ENCODE measurements around the gene MORC1. TPM values are rescaled to one million over a fixed set of nuclear protein-coding genes. Genes with fewer than 3 reads are reported as not detected.

Gene MORC1
- total RNA-seq, 1 donor from 2014 or later = not detected

- no peak for ATAC-seq
- intact Hi-C loops (cut with DNase I) = no loop called here
- no peaks in the 10 kb centered on the region for H3K36me3 ChIP-seq
- no peak overlapping the region for H3K27ac ChIP-seq
- H3K4me3 ChIP-seq = no peak overlapping the region
- H3K27me3 ChIP-seq (ENCODE audit: low read depth) = no peaks in the 10 kb centered on the region
- TF ChIP-seq, protein P1, sequence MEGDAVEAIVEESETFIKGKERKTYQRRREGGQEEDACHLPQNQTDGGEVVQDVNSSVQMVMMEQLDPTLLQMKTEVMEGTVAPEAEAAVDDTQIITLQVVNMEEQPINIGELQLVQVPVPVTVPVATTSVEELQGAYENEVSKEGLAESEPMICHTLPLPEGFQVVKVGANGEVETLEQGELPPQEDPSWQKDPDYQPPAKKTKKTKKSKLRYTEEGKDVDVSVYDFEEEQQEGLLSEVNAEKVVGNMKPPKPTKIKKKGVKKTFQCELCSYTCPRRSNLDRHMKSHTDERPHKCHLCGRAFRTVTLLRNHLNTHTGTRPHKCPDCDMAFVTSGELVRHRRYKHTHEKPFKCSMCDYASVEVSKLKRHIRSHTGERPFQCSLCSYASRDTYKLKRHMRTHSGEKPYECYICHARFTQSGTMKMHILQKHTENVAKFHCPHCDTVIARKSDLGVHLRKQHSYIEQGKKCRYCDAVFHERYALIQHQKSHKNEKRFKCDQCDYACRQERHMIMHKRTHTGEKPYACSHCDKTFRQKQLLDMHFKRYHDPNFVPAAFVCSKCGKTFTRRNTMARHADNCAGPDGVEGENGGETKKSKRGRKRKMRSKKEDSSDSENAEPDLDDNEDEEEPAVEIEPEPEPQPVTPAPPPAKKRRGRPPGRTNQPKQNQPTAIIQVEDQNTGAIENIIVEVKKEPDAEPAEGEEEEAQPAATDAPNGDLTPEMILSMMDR (IDR thresholded peaks at IDR 0.05) = no peak
- DNase-seq = no peak
- H3K4me1 ChIP-seq = no peaks in the 10 kb centered on the region
- no peaks in the 10 kb centered on the region for H3K9me3 ChIP-seq
Observed at GRCh38 chr3:109057056-109057455, 60.9 kb downstream of the MORC1 start.

GRCh38 chr3:109050591-109051167, 67.3 kb downstream of the MORC1 start:
- H3K4me3 ChIP-seq = no peak overlapping the region
- H3K36me3 ChIP-seq = no peaks in the 10 kb centered on the region
- no peak for DNase-seq
- no peak overlapping the region for H3K27ac ChIP-seq
- TF ChIP-seq, protein P1 (IDR thresholded peaks at IDR 0.05) = peak; percentile 41
- no peaks in the 10 kb centered on the region for H3K27me3 ChIP-seq (ENCODE audit: low read depth)
- no peak for ATAC-seq
- no peaks in the 10 kb centered on the region for H3K9me3 ChIP-seq
- intact Hi-C loops (cut with DNase I) = no loop called here
- no peaks in the 10 kb centered on the region for H3K4me1 ChIP-seq

DNA sequence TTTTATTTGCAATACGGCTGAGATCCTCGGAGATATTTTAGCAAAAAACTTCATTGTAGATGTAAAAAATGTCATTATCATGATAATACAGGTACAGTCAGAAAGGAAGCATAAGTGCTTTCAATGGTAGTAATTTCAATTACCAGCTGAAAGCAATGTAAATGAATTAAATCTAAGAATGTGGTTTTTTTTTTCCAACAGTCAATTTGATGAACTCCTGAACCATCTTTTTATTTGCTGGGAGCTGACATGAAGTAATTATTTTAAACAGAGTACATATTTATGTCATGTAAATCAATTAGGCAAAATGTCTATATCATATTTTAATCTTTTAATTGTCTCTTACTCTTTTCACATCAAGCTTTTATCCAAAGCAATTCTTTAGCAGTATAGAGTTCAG, 70.6 kb downstream of the MORC1 start:
- Histone ChIP-seq H3K27me3 (ENCODE audit: low read depth) (no peaks in the 10 kb centered on the region), H3K9me3 (no peaks in the 10 kb centered on the region), H3K4me3 (no peak overlapping the region), H3K27ac (no peak overlapping the region), H3K4me1 (no peaks in the 10 kb centered on the region), H3K36me3 (no peaks in the 10 kb centered on the region)
- no peak for ATAC-seq
- TF ChIP-seq, protein P1 (IDR thresholded peaks at IDR 0.05) = no peak
- no peak for DNase-seq
- intact Hi-C loops (cut with DNase I) = no loop called here

DNA sequence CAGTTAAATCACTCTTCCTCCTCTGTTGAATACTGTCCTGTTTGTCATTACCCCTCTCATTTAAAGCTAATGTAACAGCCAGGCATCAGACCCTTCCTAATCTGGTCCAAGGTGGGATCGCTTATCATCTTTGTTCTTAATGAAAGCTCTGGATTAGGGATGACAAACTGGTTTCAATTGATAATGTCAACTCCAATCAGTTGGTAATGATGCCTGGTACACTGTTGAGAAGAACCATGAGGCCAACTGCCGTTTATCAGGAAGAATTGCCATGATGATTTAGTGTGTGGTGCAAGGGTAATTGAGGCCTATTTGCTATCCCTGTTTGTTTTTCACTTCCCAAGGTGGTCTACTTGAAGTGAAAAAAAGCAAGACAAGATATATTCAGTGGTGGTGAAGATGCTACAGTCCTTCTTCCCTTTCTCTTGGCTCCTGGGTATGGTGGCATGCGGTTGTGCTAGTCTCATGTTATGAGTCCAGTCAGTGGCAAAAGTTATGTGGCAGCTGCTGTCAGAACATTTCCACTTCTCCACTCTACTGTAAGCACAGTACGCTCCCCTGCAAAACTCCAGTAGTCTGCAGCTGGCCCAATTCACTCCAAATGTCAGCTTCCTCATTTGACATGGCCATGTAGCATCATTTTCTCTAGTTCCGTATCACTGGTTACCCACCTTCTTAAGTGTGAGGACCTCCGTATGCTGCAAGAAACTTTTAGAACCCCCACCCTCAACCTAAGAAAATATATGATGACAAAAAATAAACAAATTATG, 72.5 kb downstream of the MORC1 start:
- H3K27me3 ChIP-seq (ENCODE audit: low read depth) = no peaks in the 10 kb centered on the region
- no peak overlapping the region for H3K27ac ChIP-seq
- no peak overlapping the region for H3K4me3 ChIP-seq
- no peaks in the 10 kb centered on the region for H3K36me3 ChIP-seq
- no peaks in the 10 kb centered on the region for H3K4me1 ChIP-seq
- no peaks in the 10 kb centered on the region for H3K9me3 ChIP-seq
- no peak for DNase-seq
- intact Hi-C loops (cut with DNase I) = no loop called here
- no peak for ATAC-seq
- TF ChIP-seq, protein P1 (IDR thresholded peaks at IDR 0.05) = no peak

GRCh38 chr3:109035082-109035481, 82.9 kb downstream of the MORC1 start:
- TF ChIP-seq, protein P1 (IDR thresholded peaks at IDR 0.05) = no peak
- DNase-seq = no peak
- Histone ChIP-seq H3K36me3 (no peaks in the 10 kb centered on the region), H3K4me3 (no peak overlapping the region), H3K9me3 (no peaks in the 10 kb centered on the region), H3K27ac (no peak overlapping the region), H3K4me1 (no peaks in the 10 kb centered on the region), H3K27me3 (ENCODE audit: low read depth) (no peaks in the 10 kb centered on the region)
- intact Hi-C loops (cut with DNase I) = no loop called here
- ATAC-seq = no peak

Data from lower lobe of right lung (tissue), 2 donors.